UCSD-AML1 (cell line): ENCODE results near the gene ATP6V0A4.
"Not testable (repeated sequence)": the region's sequence is repeated elsewhere in the genome, so short reads cannot be mapped to it uniquely, and the experiment has no call there.

Source experiments
- DNase-seq: peaks from one replicate; lab custom pipeline; 2025; ENCODE audit not compliant: unreplicated experiment; lab: John Stamatoyannopoulos, UW

ATP6V0A4 gene

GRCh38 chr7:138804618-138805017 is 6.6 kb upstream of the ATP6V0A4 start:
- DNase-seq: no peak

DNA sequence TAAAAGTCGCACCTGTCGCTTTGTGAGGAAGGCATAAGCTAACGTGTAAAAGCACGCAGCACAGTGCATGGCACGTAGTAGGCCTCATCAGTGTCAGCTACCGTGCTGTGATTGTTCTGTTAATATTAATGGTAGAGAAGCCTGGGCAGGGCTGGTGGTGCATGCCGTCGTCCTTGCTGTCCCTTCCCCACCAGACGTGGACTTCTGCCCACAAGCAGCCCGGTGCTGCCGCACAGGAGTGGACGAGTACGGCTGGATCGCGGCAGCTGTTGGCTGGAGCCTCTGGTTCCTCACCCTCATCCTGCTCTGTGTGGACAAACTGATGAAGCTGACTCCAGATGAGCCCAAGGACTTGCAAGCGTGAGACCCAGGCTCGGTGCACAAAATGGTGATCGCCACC is 4.7 kb upstream of the ATP6V0A4 start:
- DNase-seq: no peak

DNA sequence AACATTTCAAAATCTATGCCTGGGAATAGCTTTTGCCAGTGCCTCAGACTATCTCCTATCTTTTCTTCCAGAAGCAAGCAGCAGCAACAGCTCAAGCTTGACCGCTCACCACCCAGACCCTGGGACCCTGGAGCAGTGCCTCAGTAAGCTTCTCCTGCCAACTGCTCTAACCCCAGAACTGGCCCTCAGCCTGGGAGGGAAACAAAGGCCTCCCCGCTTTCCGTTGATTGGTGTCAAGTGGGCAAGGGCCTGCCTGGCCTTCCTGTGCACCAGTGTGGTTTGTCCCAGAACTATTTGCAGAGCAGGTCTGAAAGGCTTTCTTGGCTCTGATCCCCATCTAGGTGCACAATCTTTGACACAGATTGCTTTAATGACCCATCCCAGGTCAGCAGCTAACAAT is 3.3 kb upstream of the ATP6V0A4 start:
- DNase-seq: no peak

DNA sequence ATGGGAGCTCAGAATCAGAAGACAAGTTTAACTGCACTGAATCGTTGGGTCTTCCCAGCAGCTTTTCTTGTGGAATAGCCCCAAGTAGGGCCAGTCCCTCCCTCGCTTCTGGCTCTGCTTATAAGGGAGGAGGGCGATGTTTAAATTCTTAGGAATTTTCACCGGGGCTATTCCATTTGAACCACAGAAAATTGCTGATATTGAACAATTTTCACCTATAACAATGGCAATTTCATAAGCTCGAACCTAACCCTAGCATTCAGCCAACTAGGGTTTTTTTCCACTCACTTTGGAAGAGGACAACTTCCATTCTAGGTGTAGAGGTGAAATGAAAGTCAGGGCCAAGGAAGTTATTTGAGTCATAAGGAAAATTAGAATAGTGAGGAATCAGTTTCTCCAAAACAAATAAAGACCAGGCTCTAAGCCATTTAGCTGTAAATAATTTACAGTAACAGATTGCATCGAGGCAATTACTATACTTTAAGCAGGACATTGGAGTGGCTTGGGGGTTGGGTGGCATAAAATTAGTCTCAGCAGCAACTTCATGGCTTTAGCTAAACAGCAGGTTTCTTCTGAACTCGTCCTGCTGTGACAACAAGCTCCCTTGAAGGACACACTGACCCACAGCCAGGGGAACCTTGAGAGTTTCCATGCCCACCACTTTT is 1.5 kb upstream of the ATP6V0A4 start:
- no peak for DNase-seq

DNA sequence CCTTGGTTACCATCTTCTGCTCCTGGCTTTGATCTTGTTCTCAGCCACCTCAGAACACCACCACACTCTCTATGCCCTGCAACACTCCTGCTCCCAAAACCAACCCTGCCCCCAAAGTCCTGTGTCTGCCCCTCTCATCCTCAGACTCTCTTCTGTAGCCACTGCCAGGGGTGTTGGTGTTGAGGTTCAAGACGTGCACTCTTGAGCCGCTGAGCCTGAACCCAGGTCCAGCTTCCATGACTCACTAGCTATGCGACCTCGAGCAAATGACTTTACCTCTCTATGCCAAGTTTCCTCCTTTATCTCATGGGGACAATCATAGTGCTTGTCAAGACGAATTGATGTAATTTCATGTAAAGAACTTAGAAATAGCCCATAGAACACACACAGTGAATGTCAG is 840 bp upstream of the ATP6V0A4 start:
- DNase-seq: no peak

DNA sequence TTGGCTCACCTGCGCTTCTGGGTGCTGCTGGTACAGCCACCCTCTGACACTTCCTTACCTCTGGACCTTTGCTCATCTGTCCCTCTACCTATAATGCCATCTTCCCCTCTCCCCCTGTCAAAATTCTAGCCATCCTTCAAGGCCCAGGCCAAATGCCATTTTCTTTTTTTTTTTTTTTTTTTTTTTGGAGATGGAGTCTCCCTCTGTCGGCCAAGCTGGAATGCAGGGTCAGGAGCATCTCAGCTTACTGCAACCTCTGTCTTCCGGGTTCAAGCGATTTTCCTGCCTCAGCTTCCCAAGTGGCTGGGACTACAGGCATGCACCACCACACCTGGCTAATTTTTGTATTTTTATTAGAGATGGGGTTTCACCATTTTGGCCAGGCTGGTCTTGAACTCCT is 950 bp downstream of the ATP6V0A4 start:
- DNase-seq: not testable (repeated sequence)

- no peak for DNase-seq
Observed at GRCh38 chr7:138796038-138796615, 1.9 kb downstream of the ATP6V0A4 start.

GRCh38 chr7:138785587-138786437 is 12.2 kb downstream of the ATP6V0A4 start:
- DNase-seq: peak; percentile 7

DNA sequence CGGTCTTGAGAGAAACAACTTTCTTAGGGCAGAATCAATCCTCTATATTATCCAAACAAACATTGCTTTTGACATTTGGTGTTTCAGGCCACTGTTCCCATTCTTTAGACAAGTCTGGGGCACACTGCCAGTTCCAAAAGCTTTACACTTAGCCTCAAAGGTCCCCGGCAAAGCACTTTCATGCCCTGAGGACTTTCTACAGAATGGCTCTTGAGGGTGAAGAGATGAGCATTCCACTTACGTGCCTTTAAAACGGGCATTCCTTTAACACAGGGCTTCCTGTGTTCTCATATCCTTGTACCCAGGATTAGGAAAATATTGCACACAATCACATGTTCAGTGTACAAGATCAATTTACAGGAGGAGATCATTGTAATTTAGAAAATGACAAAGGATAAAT is 13.3 kb downstream of the ATP6V0A4 start:
- no peak for DNase-seq

- no peak for DNase-seq
Observed at GRCh38 chr7:138781004-138781403, 17.0 kb downstream of the ATP6V0A4 start.

- no peak for DNase-seq
Observed at GRCh38 chr7:138776166-138776833, 21.7 kb downstream of the ATP6V0A4 start.

DNA sequence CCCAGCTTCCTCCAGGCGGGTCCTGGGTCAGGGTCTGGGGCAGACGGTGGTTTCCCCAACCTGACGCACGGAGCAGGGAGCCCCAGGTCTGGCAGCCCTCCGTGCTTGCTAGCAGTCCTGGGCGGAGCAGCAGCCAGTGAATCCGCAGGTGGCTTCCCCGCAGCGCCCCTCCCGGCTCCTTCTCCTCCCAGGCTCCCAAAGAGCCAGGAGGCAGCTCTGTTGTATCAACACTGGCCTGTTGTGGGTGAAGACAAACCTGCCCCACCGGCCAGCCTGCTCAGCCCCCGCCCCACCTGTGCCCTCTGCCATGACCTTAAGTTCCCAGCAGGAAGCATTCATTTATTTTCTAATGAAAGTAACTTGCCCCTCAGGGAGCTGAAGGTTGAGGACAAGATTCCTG is 24.2 kb downstream of the ATP6V0A4 start:
- no peak for DNase-seq

- DNase-seq: no peak
Observed at GRCh38 chr7:138773176-138773575, 24.8 kb downstream of the ATP6V0A4 start.

GRCh38 chr7:138770904-138771303 is 27.1 kb downstream of the ATP6V0A4 start:
- DNase-seq: no peak

DNA sequence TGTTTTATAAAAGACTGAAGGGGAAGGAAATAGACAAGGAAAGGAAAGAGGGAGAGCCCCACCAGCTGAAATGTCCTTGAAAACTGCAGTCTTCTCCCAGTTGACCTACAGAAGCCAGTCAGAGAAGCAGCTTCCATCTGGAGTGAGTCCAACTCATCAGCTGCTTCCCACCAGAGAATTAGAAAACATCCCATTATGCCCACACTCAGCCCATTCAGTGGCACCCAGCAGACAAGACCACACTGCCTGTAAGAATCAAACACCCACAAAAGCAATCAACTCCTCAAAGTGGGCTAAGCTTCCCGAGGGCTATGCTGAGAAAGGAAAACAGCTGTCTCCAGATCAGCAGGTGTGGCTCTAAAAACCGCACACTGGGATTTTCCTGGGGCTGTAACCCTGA is 29.8 kb downstream of the ATP6V0A4 start:
- no peak for DNase-seq

DNA sequence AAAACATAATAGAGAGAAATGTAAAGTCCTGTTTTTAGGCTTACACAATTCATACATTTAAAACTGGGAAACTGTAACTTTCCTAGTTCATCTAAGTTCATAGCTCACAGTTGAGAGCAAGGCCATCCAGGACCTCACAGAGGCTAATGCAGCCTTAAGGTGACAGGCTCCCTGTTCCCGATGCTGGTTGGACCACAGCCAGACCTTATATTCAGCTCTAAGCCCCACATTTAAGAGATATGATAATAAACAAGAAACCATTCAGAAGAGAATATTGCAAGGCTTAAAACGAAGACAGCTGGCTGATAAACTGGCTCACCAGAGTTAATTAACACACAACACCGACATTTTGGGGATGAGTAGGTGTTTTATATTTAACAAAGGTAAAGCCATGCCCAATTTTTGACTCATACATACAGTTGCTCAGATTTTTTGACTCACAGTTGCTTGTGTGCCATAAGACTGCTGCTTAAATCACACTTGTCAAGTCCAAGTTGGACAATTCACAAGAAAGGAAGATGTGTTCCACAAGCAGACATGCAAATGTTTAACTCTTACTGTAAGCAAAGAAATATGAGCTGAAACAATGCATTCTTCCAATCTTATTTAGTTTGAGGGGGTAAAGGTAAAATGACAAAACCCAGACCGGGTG is 41.3 kb downstream of the ATP6V0A4 start:
- no peak for DNase-seq

- no peak for DNase-seq
Observed at GRCh38 chr7:138755842-138756590, 42.0 kb downstream of the ATP6V0A4 start.

DNA sequence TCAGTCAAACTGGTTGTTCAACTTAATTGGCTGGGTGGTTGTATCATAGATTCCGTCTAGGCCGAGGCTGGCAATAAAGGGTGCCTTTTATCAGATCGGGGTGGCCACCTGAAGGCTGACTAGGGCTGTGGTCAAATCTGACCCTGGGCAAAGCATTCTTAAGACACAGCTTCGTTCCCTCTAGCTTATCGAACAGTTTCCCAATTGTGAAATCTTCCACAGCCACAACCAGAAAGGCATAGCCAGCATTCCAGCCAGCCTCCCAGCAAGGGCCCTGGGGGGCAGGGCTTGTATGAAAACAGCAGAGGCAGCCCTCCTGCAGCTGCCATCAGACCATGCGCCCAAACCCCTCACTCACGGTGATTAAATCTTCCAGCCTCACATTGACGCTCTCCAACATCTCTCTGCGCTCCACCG is 42.7 kb downstream of the ATP6V0A4 start:
- DNase-seq: no peak

- DNase-seq: no peak
Observed at GRCh38 chr7:138753610-138754009, 44.4 kb downstream of the ATP6V0A4 start.

- no peak for DNase-seq
Observed at GRCh38 chr7:138753150-138753518, 44.9 kb downstream of the ATP6V0A4 start.
